Measurements from ENCODE around the gene ENPP4.
"Not testable (repeated sequence)": the region's sequence is repeated elsewhere in the genome, so short reads cannot be mapped to it uniquely, and the experiment has no call there.

The ENPP4 gene

GRCh38 chr6:46131291-46131690 lies 1.5 kb downstream of the ENPP4 start:
- DNase-seq (ENCODE audit: low read depth), result not testable (repeated sequence)

- no peak for DNase-seq (ENCODE audit: low read depth)
Measured at GRCh38 chr6:46134216-46134615, 4.4 kb downstream of the ENPP4 start.

- no peak for DNase-seq (ENCODE audit: low read depth)
Measured at GRCh38 chr6:46135176-46135575, 5.4 kb downstream of the ENPP4 start.

DNA sequence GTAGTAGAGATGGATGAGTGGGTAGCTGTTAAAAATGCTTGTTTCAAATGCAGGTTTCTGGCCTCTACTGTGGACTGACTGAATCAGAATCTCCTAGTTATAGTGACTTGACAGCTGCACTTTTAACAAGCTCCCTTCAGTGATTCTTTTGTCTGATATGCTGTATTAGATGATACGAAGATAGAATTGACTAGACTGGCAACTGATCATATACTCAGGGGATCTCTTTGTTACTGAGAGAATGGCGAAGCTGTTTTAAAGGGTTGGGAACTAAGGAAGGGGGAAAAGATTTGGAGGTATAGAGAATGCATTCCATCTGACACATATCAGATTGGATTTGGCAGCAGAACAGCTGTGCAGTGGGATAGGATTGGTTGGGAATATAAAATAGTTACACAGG lies 7.0 kb downstream of the ENPP4 start:
- DNase-seq (ENCODE audit: low read depth), result no peak

DNA sequence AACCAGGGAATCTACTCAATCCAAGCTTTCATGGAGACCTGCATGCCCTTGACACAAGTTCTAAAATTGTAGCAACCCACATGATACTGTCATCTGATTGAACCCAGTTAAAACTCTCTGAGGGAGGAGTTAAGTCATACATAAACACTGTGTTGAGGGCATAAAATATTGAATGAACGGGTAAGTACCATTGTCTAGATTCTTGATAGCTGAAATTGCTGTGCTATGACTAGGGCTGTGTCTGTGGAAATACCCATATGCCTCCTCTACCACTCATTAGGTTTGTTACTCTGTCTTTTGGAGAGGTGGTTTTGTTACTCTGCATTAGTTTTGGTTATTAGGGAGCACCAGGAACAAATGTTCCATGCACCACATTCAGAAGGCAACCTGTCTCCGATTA lies 7.6 kb downstream of the ENPP4 start:
- no peak for DNase-seq (ENCODE audit: low read depth)

GRCh38 chr6:46138281-46138680 lies 8.5 kb downstream of the ENPP4 start:
- DNase-seq (ENCODE audit: low read depth), result no peak

GRCh38 chr6:46144270-46144669 lies 14.5 kb downstream of the ENPP4 start:
- DNase-seq (ENCODE audit: low read depth), result no peak

DNA sequence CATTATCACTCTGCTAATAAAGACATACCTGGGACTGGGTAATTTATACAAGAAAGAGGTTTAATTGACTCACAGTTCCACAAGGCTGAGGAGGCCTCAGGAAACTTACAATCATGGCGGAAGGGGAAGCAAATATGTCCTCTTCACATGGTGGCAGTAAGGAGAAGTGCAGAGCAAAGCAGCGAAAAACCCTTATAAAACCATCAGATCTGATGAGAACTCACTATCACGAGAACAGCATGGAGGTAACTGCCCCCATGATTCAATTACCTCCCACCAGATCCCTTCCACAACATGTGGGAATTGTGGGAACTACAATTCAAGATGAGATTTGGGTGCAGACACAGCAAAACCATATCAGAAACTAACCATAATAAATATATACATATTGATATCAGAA lies 19.3 kb downstream of the ENPP4 start:
- DNase-seq (ENCODE audit: low read depth), result not testable (repeated sequence)

DNA sequence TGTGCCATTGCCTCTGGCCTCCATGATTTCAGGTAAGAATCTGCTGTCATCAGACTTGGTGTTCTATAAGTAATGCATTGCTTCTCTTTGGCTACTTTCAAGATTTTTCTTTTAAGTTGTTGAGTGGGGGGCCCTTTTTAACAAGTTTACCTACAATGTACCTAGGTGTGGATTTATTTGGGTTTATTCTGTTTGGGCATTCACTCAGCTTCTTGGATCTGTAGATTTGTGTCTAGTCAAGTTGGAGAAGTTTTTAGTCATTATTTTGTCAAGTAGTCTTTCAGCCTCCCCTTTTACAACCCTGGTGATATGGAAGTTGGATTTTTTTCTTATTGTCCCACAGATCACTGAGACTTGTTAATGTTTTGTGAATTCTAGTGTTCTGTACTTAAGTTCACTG lies 26.9 kb downstream of the ENPP4 start:
- DNase-seq (ENCODE audit: low read depth), result no peak

DNA sequence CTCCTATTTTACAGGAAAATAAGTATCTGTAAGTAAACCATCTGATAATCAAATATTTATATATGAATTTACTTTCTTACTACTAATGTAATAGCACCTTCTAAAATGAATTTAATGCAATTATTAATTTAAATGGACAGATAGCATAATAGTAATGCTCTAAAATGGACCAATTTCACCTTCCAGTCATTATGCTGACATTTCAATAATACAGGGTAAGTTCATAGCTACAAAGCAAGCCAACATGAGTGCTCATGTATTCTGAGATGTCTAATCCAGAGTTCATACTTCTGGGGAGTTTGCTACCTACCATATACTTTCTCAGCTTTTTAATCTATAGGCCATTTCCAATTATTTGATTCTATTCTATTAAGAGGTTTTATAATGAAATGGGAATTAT lies 29.4 kb downstream of the ENPP4 start:
- DNase-seq (ENCODE audit: low read depth), result no peak

DNA sequence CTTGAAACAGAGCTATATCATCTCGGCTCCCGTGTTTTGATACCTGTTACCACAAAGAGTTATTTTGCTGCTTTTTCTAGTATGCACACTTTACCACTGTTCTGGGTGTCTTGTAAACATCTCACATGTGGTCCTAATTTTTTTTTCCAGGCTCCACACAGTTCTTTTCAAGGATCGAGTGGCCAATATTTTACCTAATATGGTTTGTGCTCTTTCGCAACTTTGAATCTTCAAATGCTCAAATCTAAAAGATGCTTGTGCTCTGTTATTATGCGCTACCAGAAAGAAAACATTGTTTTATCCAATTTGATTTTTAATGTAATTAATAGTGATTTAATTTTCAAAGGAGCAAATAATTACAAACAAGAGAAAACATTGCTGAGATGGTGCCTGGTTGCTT lies 30.3 kb downstream of the ENPP4 start:
- DNase-seq (ENCODE audit: low read depth), result no peak

DNA sequence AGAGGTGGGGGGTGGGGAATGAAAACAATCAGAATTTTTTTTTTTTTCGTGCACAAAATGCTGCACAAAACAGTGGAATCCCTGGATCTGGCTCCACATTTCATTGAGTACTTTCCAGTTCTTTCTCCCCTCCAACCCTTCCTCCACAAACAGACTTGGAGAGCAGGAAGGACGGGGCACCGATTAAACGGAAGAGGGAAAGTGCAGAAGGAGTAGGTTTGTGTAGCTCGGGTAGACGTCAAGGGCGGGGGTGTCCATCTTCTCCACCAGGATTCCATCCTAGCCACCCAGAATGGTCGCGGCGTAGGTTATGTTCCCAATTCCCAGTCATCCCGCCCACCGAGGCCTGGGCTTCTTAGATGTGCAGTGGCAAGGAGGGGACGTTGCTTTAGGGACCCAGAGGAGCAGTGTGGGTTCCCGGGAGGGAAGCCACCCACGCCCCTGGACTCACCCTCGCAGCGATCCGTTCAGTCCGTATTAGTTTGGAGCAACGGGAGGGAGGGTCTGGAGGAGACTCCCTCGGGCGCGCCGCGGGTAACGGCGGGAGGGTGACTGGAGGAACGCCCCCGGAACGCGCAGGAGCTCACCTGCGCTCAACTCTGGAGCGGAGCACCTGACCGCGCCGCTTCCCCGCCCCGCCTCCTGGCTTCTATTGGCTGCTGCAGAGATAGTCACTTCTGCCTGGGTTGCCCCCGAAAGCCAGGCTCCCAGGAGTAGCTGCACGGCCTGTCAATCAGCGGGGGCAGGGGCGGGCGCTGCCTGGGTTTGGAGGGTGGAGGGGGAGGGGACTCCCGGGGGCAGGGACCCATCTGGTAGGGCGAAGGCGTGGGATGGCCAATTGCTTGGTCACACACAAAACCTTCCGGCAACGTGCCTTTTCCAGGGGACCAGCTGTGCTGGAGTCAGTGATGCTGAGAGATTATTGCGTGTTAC lies 40.8 kb downstream of the ENPP4 start, which contains the start of gene ENPP5:
ENPP5 (minus strand) TSS at position 624 of the 933 bp plus-strand sequence. CDS start 2,718 bp downstream, outside the sequence.
- peak; percentile 67 for DNase-seq (ENCODE audit: low read depth)

DNA sequence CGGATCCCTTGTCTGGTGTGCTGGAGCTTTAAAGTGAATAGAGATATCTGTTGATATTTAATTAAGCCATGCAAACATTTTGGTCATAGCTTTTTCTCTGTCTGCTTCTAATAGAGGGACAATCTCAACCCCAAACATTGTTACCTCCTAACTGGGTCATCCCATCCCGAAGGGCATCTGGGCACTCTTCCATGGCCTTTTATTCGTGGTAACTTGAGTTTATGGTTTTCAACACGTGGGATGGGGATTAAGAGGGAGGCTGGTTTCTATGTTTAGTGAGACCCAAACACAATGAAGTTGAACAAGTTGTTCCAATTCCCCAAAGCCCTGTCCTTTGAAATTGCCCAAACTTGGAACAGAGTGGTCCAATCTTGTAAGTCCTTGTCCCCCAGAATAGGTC lies 42.4 kb downstream of the ENPP4 start:
- DNase-seq (ENCODE audit: low read depth), result no peak

- DNase-seq (ENCODE audit: low read depth), result no peak
Measured at GRCh38 chr6:46174904-46175303, 45.1 kb downstream of the ENPP4 start.

GRCh38 chr6:46175446-46175845 lies 45.7 kb downstream of the ENPP4 start:
- DNase-seq (ENCODE audit: low read depth), result peak; percentile 4

DNA sequence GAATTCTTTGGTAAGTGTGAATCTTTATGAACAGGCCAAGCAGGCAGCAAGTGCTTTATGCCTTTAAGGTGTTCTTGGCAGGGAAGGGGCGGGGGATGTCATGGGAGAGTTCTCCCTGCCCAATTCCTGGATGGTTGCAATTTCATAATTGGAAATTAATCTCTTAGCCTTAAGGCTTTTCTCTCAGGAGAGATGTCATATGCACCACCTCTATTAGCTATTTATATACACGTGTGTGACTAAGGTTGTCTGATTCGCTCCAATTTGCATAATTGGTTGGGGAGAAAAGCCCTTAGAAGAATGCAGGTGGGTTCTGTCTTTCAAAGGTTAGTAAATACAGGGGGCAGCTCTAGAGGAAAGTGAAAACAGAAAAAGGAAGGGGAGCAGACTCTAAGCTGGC lies 46.2 kb downstream of the ENPP4 start:
- DNase-seq (ENCODE audit: low read depth), result no peak

DNA sequence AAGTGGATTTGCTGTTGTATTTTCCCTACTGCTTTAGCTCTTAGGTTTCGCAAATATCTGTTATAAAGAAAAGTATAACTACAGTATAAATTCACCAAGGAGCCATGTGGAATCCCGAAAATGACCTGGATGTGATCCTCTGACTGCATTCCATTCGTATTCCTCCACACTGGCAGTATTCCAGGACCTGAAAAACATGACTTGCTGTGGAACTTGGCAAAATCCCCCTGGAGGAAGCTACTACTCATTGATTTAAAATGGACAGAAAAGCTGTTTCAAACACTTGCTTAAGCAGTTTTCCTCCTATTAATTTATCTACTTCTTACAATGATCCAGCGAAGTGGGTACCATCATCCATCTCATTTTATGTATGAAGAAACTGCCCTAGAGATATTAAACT lies 54.3 kb downstream of the ENPP4 start:
- DNase-seq (ENCODE audit: low read depth), result no peak

DNA sequence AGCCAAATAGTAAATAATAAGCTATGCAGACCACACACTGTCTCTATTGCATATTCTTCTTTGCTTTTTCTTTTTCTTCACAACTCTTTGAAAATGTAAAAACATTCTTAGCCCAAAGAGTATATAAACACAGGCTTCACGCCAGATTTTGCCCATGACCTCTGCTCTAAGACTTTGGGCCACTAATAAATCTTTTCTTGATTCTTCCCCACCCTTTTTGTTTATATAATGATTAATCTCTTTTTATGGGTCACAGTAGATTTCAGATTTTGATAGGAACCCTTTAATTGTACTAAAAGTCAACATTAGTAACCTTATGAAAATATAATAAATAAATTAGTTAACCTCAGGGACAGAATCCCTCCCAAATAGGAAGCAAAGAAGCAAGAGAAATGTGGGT lies 56.8 kb downstream of the ENPP4 start:
- no peak for DNase-seq (ENCODE audit: low read depth)

DNA sequence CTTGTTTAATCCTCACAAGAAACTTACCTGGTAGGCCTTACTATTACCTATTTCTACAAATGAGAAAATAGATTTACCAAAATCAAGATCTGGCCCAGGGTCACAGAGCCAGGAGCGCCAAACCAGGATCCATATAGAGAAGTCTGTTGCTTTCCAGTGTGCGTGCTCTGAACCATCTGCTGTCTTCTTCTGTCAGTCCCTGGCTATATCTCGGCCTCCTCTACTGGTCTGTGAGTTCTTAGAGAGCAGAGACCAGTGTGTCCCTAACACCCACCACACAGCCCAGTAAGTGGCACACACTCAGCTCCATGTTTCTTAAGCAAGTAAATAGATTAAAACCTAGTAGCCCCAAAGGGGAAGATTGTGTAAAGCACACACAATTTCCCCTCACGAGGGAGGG lies 59.9 kb downstream of the ENPP4 start:
- DNase-seq (ENCODE audit: low read depth), result no peak

DNA sequence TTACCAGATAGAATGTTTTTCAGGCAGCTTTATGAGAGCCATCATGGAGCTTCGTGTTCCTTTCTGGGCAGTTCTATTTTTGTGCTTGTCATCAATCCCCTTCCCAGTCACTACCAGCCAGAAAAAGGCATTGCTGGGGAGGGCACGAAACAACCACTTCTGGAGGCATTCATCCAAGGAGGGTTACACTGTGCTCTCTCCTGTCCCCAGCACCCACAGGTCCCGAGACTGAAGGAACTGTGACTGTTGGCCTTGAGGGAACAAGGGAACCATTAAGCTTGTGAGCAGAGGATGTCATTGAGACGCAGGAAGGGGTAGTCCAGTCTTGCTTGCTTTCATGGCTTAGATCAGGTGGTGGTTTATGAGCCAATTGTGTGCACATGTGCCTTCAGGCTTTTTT lies 61.1 kb downstream of the ENPP4 start:
- DNase-seq (ENCODE audit: low read depth), result no peak

DNA sequence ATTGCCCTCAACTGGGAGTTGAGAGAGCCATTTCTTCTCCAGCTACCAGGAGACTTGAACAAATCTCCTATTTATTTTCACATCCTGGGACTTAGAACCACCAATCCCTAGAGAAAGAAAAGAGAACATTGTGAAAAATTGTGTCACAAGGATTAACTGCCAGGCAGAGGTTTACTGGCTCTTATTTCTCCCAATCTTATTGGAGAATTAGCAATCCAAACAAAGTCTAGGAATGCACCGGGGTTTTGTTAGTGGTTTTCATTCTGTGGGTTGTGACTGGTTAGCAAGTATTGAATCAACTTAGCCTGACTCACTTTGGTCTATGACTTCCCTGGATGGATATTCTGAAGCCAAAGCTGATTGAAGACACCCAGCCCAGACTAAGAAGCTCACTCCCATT lies 62.2 kb downstream of the ENPP4 start:
- no peak for DNase-seq (ENCODE audit: low read depth)
